HepG2 (cell line): ENCODE measurements around the gene RBM19. TPM values are rescaled to one million over a fixed set of nuclear protein-coding genes. Genes with fewer than 3 reads are reported as not detected.

Source experiments
- ATF3 ChIP-seq: sonication (generic); formaldehyde crosslinking; IDR thresholded peaks from 2 replicates; pipeline ENCODE4 v1.4.0; 2020; ENCODE audit warnings: missing genetic modification reagents
- BCL3 ChIP-seq: sonication (generic); formaldehyde crosslinking; IDR thresholded peaks from 2 replicates; pipeline ENCODE4 v1.5.1; 2020; ENCODE audit warnings: mild to moderate bottlenecking, missing genetic modification reagents, moderate library complexity
- EEA1 ChIP-seq: sonication (generic); formaldehyde crosslinking; IDR thresholded peaks from 2 replicates; pipeline ENCODE4 v1.5.1; 2020; ENCODE audit warnings: mild to moderate bottlenecking, missing genetic modification reagents, borderline replicate concordance
- FOSL2 ChIP-seq: sonication (generic); formaldehyde crosslinking; IDR thresholded peaks from 2 replicates; pipeline ENCODE4 v1.4.0; 2020; ENCODE audit warnings: missing genetic modification reagents
- FOXA3 ChIP-seq: IDR thresholded peaks from 2 replicates; pipeline ENCODE4 v1.6.1; 2016; ENCODE audit warnings: missing genetic modification reagents, missing compliant biosample characterization
- FOXO1 ChIP-seq: sonication (generic); formaldehyde crosslinking; IDR thresholded peaks from 2 replicates; pipeline ENCODE4 v1.4.0; 2020; ENCODE audit warnings: missing genetic modification reagents
- IKZF1 ChIP-seq: fragments of 450-650 bp; IDR thresholded peaks from 2 replicates; pipeline ENCODE4 v1.7.1; 2016
- MED8 ChIP-seq: sonication (generic); formaldehyde crosslinking; IDR thresholded peaks from 2 replicates; pipeline ENCODE4 v1.8.1; 2023; ENCODE audit warnings: mild to moderate bottlenecking, missing genetic modification reagents; ENCODE audit not compliant: insufficient replicate concordance
- PHF8 ChIP-seq: sonication (generic); formaldehyde crosslinking; IDR thresholded peaks from 2 replicates; pipeline ENCODE4 v1.5.0; 2020; ENCODE audit warnings: missing genetic modification reagents
- SRF ChIP-seq: IDR thresholded peaks from 2 replicates; pipeline ENCODE4 v1.6.1; 2011; ENCODE audit warnings: mild to moderate bottlenecking, low read depth, low read length, moderate library complexity
- ZBTB43 ChIP-seq: sonication (generic); formaldehyde crosslinking; conservative IDR thresholded peaks from 2 replicates; pipeline ENCODE4 v1.4.0; 2020; ENCODE audit warnings: missing genetic modification reagents
- ZBTB7A ChIP-seq: sonication (generic); formaldehyde crosslinking; IDR thresholded peaks from 2 replicates; pipeline ENCODE4 v1.8.0; 2022; ENCODE audit warnings: mild to moderate bottlenecking, missing genetic modification reagents
- ZNF446 ChIP-seq: sonication (generic); formaldehyde crosslinking; IDR thresholded peaks from 2 replicates; pipeline ENCODE4 v1.5.0; 2020; ENCODE audit warnings: mild to moderate bottlenecking, missing genetic modification reagents
- ZNF770 ChIP-seq: sonication (generic); formaldehyde crosslinking; IDR thresholded peaks from 2 replicates; pipeline ENCODE4 v1.5.0; 2020; ENCODE audit warnings: mild to moderate bottlenecking, missing genetic modification reagents
- ZSCAN20 ChIP-seq: sonication (generic); formaldehyde crosslinking; IDR thresholded peaks from 2 replicates; pipeline ENCODE4 v1.4.0; 2020; ENCODE audit warnings: missing genetic modification reagents, mild to moderate bottlenecking, borderline replicate concordance
- polyA plus RNA-seq, 8 experiments: library from polyadenylated mRNA; depleted of rRNA in 3 of 8; stranded (reverse) in 7 of 8; unstranded in 1 of 8; fragments of >200 nt; fragmentation: Illumina TruSeq in 4 of 8; extraction: Trizol in 4 of 8; gene quantifications; 2 replicates each; pipeline versions ENCODE4 v1.2.1 to v1.2.3, GENCODE V29; 2011 to 2016; ENCODE audit warnings: low read depth in 4 of 8, missing spikeins in 1 of 8, mixed read lengths in 1 of 8; ENCODE audit not compliant: insufficient read depth in 1 of 8
- total RNA-seq, 5 experiments: library from RNA; depleted of rRNA; stranded (reverse); fragments of >200 nt; fragmentation: Illumina TruSeq; extraction: Trizol; gene quantifications; 2 replicates each; pipeline ENCODE4 v1.2.3, GENCODE V29; 2016; ENCODE audit warnings: low read depth in 1 of 5
- TF ChIP-seq, protein P1 (sequence below): sonication (generic); formaldehyde crosslinking; IDR thresholded peaks from 2 replicates; pipeline ENCODE4 v1.9.0; 2021; ENCODE audit warnings: missing genetic modification reagents, mild to moderate bottlenecking, borderline replicate concordance

Gene RBM19
- total and polyA plus RNA-seq, 2 of the 13 experiments (the other 11 are each of a cell fraction or from before 2014, with no cell fraction given), result 19.3 to 32.2 TPM

DNA sequence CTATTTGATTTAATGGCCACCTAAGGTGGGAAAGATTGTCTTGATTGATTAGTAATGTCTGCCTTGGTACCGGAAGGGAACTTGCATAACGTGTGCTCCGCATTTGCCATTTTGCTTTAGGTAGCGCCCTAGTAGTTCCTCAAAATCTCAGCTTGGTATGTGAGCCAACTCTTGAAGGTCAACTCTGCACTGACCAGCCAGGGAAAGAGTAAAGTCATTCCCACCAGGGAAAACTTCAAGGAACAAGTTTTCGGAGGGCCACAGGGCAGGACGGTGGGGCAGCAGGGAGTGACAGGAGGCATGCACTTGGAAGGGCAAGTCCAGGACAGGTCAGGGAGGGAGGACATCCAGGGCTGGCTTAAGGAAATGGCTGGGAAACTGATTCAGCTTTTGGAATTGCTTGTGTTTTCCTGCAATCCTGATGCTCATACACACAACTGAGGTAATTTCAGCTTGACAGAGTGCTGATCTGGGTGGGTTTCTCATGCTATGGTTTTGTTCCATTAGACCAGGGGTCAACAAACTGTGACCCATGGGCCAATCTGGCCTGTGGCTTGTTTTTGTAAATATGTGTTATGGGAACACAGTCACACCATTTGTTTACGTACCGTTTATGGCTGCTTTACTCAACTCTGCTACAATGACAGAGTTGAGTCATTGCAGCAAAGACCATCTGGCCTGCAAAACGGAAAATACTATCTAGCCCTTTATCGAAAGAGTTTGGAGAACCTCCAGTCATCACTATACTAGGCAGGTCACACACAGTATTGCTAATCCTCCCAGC, 184.5 kb downstream of the RBM19 start (continued):
- TF ChIP-seq ZNF770 (CRISPR knock-in tag) (no peak), FOXA3 (CRISPR knock-in tag) (peak; percentile 47; the same call in 1 of the 2 replicates), ZBTB43 (CRISPR knock-in tag) (no peak), ZBTB7A (no peak), ZNF446 (CRISPR knock-in tag) (no peak), ZSCAN20 (no peak), FOSL2 (CRISPR knock-in tag) (peak; percentile 76), ATF3 (CRISPR knock-in tag) (no peak), BCL3 (CRISPR knock-in tag) (peak; percentile 45; the same call in 1 of the 2 replicates), PHF8 (CRISPR knock-in tag) (peak; percentile 50), MED8 (CRISPR knock-in tag) (no peak), IKZF1 (no peak), EEA1 (no peak), FOXO1 (CRISPR knock-in tag) (0 out of 2 replicates have a peak, but pooled peaks have one; percentile 38), SRF (0 out of 2 replicates have a peak, but pooled peaks have one; percentile 40)
- TF ChIP-seq, protein P1, sequence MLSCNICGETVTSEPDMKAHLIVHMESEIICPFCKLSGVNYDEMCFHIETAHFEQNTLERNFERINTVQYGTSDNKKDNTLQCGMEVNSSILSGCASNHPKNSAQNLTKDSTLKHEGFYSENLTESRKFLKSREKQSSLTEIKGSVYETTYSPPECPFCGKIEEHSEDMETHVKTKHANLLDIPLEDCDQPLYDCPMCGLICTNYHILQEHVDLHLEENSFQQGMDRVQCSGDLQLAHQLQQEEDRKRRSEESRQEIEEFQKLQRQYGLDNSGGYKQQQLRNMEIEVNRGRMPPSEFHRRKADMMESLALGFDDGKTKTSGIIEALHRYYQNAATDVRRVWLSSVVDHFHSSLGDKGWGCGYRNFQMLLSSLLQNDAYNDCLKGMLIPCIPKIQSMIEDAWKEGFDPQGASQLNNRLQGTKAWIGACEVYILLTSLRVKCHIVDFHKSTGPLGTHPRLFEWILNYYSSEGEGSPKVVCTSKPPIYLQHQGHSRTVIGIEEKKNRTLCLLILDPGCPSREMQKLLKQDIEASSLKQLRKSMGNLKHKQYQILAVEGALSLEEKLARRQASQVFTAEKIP (CRISPR knock-in tag), result no peak
